Heart left ventricle (tissue), 16 donors: Measurements from ENCODE around the gene PNMA5. TPM values are rescaled to one million over a fixed set of nuclear protein-coding genes. Genes with fewer than 3 reads are reported as not detected.

ENCODE experiments used
- ATAC-seq, 4 donors: fragments of 200-7000 bp; cut with Tn5 transposase; one replicate each; pipeline ENCODE4 v1.9.1; 2020 to 2022; ENCODE audit warnings: moderate library complexity in 4 of 4, mild to moderate bottlenecking in 3 of 4, moderate number of reproducible peaks in 1 of 4
- DNase-seq, 5 donors: peaks; one replicate each; pipeline ENCODE4 v3.0.0-alpha.2; 2020
- H3K27ac ChIP-seq, 12 donors: fragments of 200-600 bp; sonication (generic) in 4 of 12; one replicate each; pipeline versions ENCODE4 v1.5.0 to v1.8.0; 2016 to 2022; ENCODE audit warnings: mild to moderate bottlenecking in 2 of 12
- H3K27me3 ChIP-seq, 9 donors: fragments of 200-600 bp; sonication (generic) in 2 of 9; one replicate each; pipeline versions ENCODE4 v1.5.1 to v1.8.0; 2016 to 2022; ENCODE audit warnings: mild to moderate bottlenecking in 3 of 9
- H3K36me3 ChIP-seq, 9 donors: fragments of 200-600 bp; sonication (generic) in 2 of 9; one replicate each; pipeline versions ENCODE4 v1.5.0 to v1.8.0; 2018 to 2022; ENCODE audit warnings: mild to moderate bottlenecking in 2 of 9
- H3K4me1 ChIP-seq, 12 donors: fragments of 200-600 bp; sonication (generic) in 4 of 12; one replicate each; pipeline versions ENCODE4 v1.5.0 to v1.8.0; 2016 to 2022; ENCODE audit warnings: mild to moderate bottlenecking in 3 of 12
- H3K4me3 ChIP-seq, 12 donors: fragments of 200-600 bp; sonication (generic) in 4 of 12; one replicate each; pipeline versions ENCODE4 v1.5.0 to v1.8.0; 2017 to 2022; ENCODE audit warnings: mild to moderate bottlenecking in 9 of 12, moderate library complexity in 4 of 12
- H3K9me3 ChIP-seq, 12 donors: fragments of 200-600 bp; sonication (generic) in 4 of 12; one replicate each; pipeline versions ENCODE4 v1.5.0 to v1.8.0; 2016 to 2022; ENCODE audit warnings: mild to moderate bottlenecking in 1 of 12
- POLR2A ChIP-seq, 2 donors: fragments of 450-650 bp; IDR thresholded peaks; one replicate each; pipeline ENCODE4 v1.6.1; 2017; ENCODE audit warnings: antibody characterized with exemption in 2 of 2, mild to moderate bottlenecking in 2 of 2, moderate library complexity in 2 of 2
- WGBS, 4 donors: extraction: QIAGEN DNeasy Blood & Tissue Kit in 2 of 4; methylation state at CpG; one replicate each; pipeline versions ENCODE4 v1.1.5 to v1.1.7; 2013 to 2018; 5-methylcytosine and 5-hydroxymethylcytosine counted together
- intact Hi-C, 10 donors: fragments of 100-400 bp; cut with DNase I; formaldehyde crosslinking; loops; one replicate each; pipeline versions ENCODE4 v1.11.1 to v1.14.2; 2022
- polyA plus RNA-seq, 2 donors: library from polyadenylated mRNA; stranded (reverse); fragments of 200-250 nt; gene quantifications; one replicate each; pipeline ENCODE4 v1.2.3, GENCODE V29; 2013
- total RNA-seq, 9 donors: library from RNA; depleted of rRNA in 2 of 9; stranded (reverse); fragments of >200 nt in 2 of 9; fragmentation: NEBNext Ultra II Directional in 3 of 9; extraction: Animal tissue kit (Norgen Biotek cat#: 25700) in 3 of 9; gene quantifications; one replicate each; pipeline versions ENCODE4 v1.1.0 to v1.2.4, GENCODE V29; 2016 to 2023
- TF ChIP-seq, protein P1 (sequence below), 12 donors: fragments of 200-600 bp; sonication (generic) in 4 of 12; IDR thresholded peaks; one replicate each; pipeline versions ENCODE4 v1.5.0 to v1.8.0; 2018 to 2022; ENCODE audit warnings: antibody characterized with exemption in 12 of 12, mild to moderate bottlenecking in 5 of 12
- donor health status: ischemic (EF 13 %, LVEDD 7.1; RV severe dilation, severe dysfunction).
- donor health status: healthy with polysubstance abuse.
- donor health status: DM: no; HTN: yes; CAD: no.
- donor health status: DM: no; HTN: no; CAD: no.
- donor health status: ischemic (EF 25% LVEDD 6.9; RV normal size, moderate dysfunction).
- donor health status: ischemic (EF 25% LVEDD 5.7; RV mildly dilated, moderate dysfunction).
- donor health status: healthy.
- donor health status: DM: yes; HTN: yes; CAD: no.
- donor health status: ischemic (EF 35%, LVEDD 5.7; RV mildly dilated, moderate dysfunction).
- donor health status: nonischemic (EF 11% LVEDD 7.7; RV severe dilation, severe dysfunction).
- donor health status: DM: yes; HTN: yes; CAD: no.
- donor health status: PGD.
- donor health status: ischemic (EF 29% LVEDD 5.4; RV normal size, mild dysfunction).
- donor health status: nonischemic (EF 23%, LVEDD 6.1; RV moderate dilation, normal function).

Gene PNMA5
- total and polyA plus RNA-seq, 11 donors, result not detected

DNA sequence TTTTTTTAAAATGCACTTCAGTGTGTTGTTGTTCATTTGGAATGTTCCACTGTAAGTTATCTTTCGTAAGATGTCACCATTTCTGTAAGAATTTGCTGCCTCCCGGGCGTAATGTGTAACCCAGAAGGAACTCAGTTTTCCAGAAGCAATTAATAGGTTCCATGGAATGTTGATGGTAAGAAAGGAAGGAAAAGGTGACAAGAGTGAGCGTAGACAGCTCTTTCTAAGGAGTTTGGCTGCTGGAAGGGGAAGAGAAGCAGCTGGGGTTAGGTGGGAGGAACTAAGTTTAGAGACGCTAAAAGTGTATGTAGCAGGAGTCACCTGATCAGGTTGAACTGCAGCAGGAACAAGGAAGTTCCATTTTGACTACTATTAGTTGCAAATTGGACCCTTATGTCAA, 35.9 kb downstream of the PNMA5 start:
- TF ChIP-seq POLR2A (IDR thresholded peaks at IDR 0.05), result no peak
- TF ChIP-seq, protein P1, sequence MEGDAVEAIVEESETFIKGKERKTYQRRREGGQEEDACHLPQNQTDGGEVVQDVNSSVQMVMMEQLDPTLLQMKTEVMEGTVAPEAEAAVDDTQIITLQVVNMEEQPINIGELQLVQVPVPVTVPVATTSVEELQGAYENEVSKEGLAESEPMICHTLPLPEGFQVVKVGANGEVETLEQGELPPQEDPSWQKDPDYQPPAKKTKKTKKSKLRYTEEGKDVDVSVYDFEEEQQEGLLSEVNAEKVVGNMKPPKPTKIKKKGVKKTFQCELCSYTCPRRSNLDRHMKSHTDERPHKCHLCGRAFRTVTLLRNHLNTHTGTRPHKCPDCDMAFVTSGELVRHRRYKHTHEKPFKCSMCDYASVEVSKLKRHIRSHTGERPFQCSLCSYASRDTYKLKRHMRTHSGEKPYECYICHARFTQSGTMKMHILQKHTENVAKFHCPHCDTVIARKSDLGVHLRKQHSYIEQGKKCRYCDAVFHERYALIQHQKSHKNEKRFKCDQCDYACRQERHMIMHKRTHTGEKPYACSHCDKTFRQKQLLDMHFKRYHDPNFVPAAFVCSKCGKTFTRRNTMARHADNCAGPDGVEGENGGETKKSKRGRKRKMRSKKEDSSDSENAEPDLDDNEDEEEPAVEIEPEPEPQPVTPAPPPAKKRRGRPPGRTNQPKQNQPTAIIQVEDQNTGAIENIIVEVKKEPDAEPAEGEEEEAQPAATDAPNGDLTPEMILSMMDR (IDR thresholded peaks at IDR 0.05), result no peak
- WGBS, 4 donors, result 72 to 84% (median 82%) methylated on average over 5 of the region's 5 CpGs
- DNase-seq (no peak), ATAC-seq (no peak)
- peaks cover 0 to 9% (median 0%) of the 10 kb centered on the region in 9 donors for H3K27me3 ChIP-seq
- no peaks in the 10 kb centered on the region for H3K36me3 ChIP-seq
- H3K4me1 ChIP-seq, result peaks cover 0 to 8% (median 0%) of the 10 kb centered on the region in 12 donors
- intact Hi-C loops, result loop anchor here in 2 of 10 donors (1.0 to 5.0 kb wide), 4 partner anchors 17 to 1577 kb away; no protein-coding TSS in a partner anchor
- peak overlapping the region in 7 of 12 donors; percentile 34 to 51 (median 40) for H3K4me3 ChIP-seq
- H3K9me3 ChIP-seq, result no peaks in the 10 kb centered on the region
- H3K27ac ChIP-seq, result peak overlapping the region in 7 of 12 donors; percentile 47 to 74 (median 54)

DNA sequence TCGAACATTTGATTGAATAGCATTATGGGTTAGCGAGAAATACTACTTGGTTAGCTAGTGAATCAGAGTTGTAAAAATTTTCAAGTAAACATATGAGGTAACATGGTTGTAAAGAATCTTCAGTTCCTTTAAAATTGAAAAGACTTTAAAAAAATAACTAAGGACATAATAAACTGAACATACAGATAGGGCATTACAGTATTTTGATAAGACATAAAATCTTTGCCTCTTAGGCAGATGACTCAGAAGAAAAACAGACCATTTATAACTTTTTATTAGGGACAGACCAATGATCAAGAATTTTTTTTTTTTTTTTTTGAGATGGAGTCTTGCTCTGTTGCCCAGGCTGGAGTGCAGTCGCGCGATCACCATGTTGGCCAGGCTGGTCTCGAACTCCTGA, 43.1 kb downstream of the PNMA5 start:
- DNase-seq, result no peak
- ATAC-seq, result no peak
- no peak overlapping the region for H3K27ac ChIP-seq
- no peaks in the 10 kb centered on the region for H3K4me1 ChIP-seq
- H3K9me3 ChIP-seq, result no peaks in the 10 kb centered on the region
- H3K27me3 ChIP-seq, result peaks cover 0 to 16% (median 0%) of the 10 kb centered on the region in 9 donors
- no peaks in the 10 kb centered on the region for H3K36me3 ChIP-seq
- H3K4me3 ChIP-seq, result no peak overlapping the region
- TF ChIP-seq POLR2A (IDR thresholded peaks at IDR 0.05), result no peak
- WGBS, 4 donors, result 88 to 97% (median 92%) methylated on average over 6 of the region's 6 CpGs
- intact Hi-C loops, result no loop called here

DNA sequence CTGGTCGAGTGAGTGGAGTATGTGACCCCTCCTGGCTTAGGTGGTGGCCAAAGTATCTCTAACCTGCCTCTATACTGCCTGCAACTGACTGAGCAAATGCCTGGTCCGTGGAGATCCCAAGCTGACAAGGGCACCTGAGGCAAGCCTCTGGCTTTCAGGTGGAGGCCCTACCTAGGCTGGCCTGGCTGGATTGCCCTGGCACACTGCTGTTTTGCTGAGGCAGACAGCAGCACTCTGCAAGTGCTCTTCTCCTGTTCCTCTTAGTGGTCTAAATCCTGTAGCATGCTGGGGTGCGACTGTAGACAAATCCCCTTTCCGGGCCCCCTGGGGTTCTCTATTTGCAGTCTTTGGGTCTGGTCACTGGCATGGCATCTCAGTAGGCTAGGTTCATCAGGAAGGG, 44.8 kb downstream of the PNMA5 start:
- DNase-seq (no peak), ATAC-seq (no peak)
- no peak overlapping the region for H3K4me3 ChIP-seq
- H3K9me3 ChIP-seq, result no peaks in the 10 kb centered on the region
- no peaks in the 10 kb centered on the region for H3K36me3 ChIP-seq
- no peaks in the 10 kb centered on the region for H3K4me1 ChIP-seq
- no peak overlapping the region for H3K27ac ChIP-seq
- 63 to 73% (median 67%) methylated on average over 4 of the region's 4 CpGs for WGBS, 4 donors
- TF ChIP-seq, protein P1 (IDR thresholded peaks at IDR 0.05), result no peak
- intact Hi-C loops, result loop anchor here in 3 of 10 donors (10.0 kb wide), 2 partner anchors 516 to 716 kb away; no protein-coding TSS in a partner anchor
- H3K27me3 ChIP-seq, result peaks cover 0 to 20% (median 0%) of the 10 kb centered on the region in 9 donors

DNA sequence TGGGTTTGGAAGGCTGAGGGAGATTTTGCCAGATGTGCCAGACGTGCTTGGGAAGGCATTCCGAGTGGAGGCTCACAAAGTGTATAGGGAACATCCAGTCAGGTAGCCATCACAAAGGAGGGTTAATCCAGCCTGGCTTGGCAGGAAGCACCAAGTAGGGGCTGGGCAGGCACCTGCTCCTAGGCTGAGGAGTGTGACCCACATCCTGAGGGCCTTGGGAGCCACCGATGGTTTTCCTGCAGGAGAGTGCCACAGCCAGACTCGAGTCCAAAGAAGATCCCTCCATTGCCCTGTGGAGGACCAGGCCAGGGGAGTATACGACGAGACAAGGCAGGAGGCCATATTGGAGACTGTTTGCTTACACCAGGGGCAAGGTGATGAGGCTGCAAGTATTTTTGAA, 47.2 kb downstream of the PNMA5 start:
- WGBS, 4 donors, result 69 to 90% (median 79%) methylated on average over 6 of the region's 6 CpGs
- TF ChIP-seq POLR2A (IDR thresholded peaks at IDR 0.05), result no peak
- TF ChIP-seq, protein P1 (IDR thresholded peaks at IDR 0.05), result no peak
- Histone ChIP-seq H3K4me1 (peaks cover 0 to 8% (median 3%) of the 10 kb centered on the region in 12 donors), H3K27me3 (peaks cover 0 to 17% (median 0%) of the 10 kb centered on the region in 9 donors), H3K4me3 (no peak overlapping the region), H3K36me3 (no peaks in the 10 kb centered on the region), H3K9me3 (no peaks in the 10 kb centered on the region), H3K27ac (no peak overlapping the region)
- ATAC-seq (no peak), DNase-seq (no peak)
- intact Hi-C loops, result loop anchor here in 3 of 10 donors (10.0 kb wide), 2 partner anchors 518 to 718 kb away; no protein-coding TSS in a partner anchor
